Left ventricle myocardium inferior (tissue), 1 donor: ENCODE results near the gene ADGRA1. TPM values are rescaled to one million over a fixed set of nuclear protein-coding genes. Genes with fewer than 3 reads are reported as not detected.

ENCODE experiments used
- DNase-seq: peaks from one replicate; pipeline ENCODE4 v3.0.0-alpha.2; 2020
- H3K27ac ChIP-seq: fragments of 200-600 bp; replicated peaks from 2 replicates; pipeline ENCODE4 v1.8.0; 2021
- H3K27me3 ChIP-seq: fragments of 200-600 bp; 2 replicates; pipeline ENCODE4 v1.8.0; 2021; ENCODE audit warnings: low read depth
- H3K36me3 ChIP-seq: fragments of 200-600 bp; 2 replicates; pipeline ENCODE4 v1.8.0; 2021
- H3K4me1 ChIP-seq: fragments of 200-600 bp; 2 replicates; pipeline ENCODE4 v1.8.0; 2021
- H3K4me3 ChIP-seq: fragments of 200-600 bp; 2 replicates; pipeline ENCODE4 v1.8.0; 2021; ENCODE audit warnings: mild to moderate bottlenecking, moderate library complexity
- H3K9me3 ChIP-seq: fragments of 200-600 bp; replicated peaks from 2 replicates; pipeline ENCODE4 v1.8.0; 2021
- intact Hi-C: fragments of 100-400 bp; cut with micrococcal nuclease; formaldehyde crosslinking; loops from one replicate; pipeline ENCODE4 v1.11.0; 2022
- total RNA-seq: library from RNA; stranded (reverse); fragmentation: NEBNext Ultra II Directional; extraction: Animal tissue kit (Norgen Biotek cat#: 25700); gene quantifications from one replicate; pipeline ENCODE4 v1.2.1, GENCODE V29; 2021
- TF ChIP-seq, protein P1 (sequence below): fragments of 200-600 bp; IDR thresholded peaks from 2 replicates; pipeline ENCODE4 v1.8.0; 2021; ENCODE audit warnings: antibody characterized with exemption, mild to moderate bottlenecking, borderline replicate concordance
- donor health status: DM: no; HTN: yes; CAD: no; lungs with severe emphysema.

The ADGRA1 gene
- total RNA-seq, 1 donor from 2014 or later, result not detected

DNA sequence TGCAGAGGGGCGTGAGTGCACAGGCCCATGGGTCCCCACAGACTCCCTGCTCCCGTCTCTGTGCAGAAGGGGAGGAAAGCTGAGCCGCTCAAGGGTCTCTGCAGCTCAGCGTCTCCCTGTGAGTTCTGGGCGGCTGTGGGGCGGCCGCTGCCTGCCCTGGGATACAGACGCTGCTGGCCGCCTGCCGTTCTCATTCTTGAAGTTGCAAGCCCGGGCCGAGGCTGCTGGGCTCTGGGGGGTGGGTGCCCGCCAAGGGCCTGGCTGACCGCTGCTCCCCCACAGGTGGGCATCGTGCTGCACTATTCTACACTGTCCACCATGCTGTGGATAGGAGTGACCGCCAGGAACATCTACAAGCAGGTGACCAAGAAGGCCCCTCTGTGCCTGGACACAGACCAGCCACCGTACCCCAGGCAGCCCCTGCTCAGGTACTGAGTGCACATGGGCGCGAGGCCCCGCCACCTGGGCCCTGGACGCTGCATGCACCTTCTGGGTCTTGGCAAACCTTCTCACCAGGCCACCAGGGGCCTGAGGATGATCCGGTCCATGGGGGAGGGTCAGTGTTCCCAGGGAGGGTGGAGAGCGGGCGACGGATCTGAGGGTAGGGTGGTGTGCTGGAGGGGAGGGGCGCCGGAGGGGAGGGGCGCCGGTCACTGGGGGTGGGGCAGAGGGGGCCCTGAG is 14.8 kb downstream of the ADGRA1 start:
- peaks cover 92% of the 10 kb centered on the region for H3K27me3 ChIP-seq
- H3K27ac ChIP-seq, result no peak overlapping the region
- TF ChIP-seq, protein P1, sequence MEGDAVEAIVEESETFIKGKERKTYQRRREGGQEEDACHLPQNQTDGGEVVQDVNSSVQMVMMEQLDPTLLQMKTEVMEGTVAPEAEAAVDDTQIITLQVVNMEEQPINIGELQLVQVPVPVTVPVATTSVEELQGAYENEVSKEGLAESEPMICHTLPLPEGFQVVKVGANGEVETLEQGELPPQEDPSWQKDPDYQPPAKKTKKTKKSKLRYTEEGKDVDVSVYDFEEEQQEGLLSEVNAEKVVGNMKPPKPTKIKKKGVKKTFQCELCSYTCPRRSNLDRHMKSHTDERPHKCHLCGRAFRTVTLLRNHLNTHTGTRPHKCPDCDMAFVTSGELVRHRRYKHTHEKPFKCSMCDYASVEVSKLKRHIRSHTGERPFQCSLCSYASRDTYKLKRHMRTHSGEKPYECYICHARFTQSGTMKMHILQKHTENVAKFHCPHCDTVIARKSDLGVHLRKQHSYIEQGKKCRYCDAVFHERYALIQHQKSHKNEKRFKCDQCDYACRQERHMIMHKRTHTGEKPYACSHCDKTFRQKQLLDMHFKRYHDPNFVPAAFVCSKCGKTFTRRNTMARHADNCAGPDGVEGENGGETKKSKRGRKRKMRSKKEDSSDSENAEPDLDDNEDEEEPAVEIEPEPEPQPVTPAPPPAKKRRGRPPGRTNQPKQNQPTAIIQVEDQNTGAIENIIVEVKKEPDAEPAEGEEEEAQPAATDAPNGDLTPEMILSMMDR, result no peak
- H3K4me3 ChIP-seq, result no peak overlapping the region
- no peaks in the 10 kb centered on the region for H3K4me1 ChIP-seq
- intact Hi-C loops, result no loop called here
- no peaks in the 10 kb centered on the region for H3K36me3 ChIP-seq
- no peak for DNase-seq
- peaks cover 13% of the 10 kb centered on the region for H3K9me3 ChIP-seq

DNA sequence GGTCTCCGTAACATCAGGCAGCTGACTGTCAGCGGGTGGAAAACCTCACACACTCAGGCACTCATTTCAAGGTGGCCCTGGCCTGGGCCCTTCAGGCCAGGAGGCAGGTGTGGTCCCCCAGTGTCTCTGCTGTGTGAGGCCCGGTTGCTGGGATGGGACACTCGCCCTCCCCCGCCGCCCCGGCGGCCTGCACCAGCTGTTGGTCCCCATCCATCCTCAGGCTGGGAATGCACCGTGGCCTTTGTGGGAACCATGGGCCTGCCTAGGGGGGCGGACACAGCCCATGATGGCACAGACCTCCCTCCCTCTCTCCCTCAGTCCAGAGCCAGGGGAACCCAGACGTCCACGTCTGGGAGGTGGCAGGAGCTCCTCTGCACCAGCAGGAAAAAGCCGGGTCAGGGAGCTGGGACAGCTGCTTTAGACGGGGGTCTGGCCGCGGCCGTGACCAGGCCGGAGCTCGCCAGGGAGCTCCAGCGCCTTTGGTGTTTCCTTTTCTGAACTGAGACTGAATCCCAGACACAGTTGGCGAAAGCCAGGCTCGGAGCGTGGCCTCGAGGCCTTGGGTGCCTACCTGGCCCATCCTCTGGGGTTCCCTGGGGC is 15.7 kb downstream of the ADGRA1 start:
- intact Hi-C loops, result no loop called here

DNA sequence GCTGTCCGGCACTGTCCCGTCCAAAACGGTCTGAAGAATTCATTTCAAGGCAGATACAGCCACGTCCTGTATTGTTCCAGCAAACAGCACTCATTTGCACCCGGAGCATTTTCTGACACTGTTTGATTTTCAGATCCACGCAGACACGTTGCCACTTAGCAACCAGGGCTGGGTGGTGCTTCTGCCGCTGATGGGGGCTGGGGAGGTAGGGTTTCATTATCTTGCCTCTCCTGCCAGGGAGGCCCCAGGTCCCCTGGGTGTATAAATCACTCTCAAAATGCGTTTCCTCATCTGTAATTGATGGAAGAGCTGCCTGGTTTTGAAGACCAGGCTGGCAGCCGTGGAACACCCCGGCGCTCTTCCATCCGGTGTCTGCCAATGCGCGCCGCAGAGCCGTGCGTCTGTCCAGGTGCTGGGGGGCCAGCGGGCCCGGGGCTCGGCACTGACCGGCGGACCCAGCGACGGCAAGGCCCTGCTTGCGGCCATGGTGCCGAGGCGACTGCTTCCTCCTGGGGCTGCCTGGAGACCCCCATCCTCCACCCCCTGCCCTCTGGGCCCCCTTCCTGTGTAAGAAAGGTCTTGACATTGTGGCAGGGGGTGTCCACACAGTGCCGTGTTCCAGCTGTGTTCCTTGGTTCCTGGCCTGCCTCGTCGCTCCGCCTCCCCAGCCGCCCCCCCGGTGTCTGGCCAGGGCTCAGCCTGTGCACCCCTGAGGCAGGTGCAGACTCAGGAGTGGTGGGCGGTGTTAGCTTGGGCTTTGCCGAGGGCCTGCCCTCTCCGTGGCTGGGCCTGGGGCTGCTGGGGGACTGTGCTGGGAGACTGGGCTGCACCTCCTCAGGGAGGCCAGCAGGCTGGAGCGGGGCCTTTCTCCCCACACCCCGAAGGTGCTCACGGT is 16.6 kb downstream of the ADGRA1 start:
- H3K27me3 ChIP-seq, result peaks cover 75% of the 10 kb centered on the region

More for the DNA sequence above, 15.7 kb downstream of the ADGRA1 start:
- H3K27me3 ChIP-seq, result peaks cover 84% of the 10 kb centered on the region
- H3K4me1 ChIP-seq, result no peaks in the 10 kb centered on the region
- H3K36me3 ChIP-seq, result no peaks in the 10 kb centered on the region
- DNase-seq, result no peak
- no peak overlapping the region for H3K27ac ChIP-seq
- TF ChIP-seq, protein P1, result no peak
- peaks cover 22% of the 10 kb centered on the region for H3K9me3 ChIP-seq
- no peak overlapping the region for H3K4me3 ChIP-seq

DNA sequence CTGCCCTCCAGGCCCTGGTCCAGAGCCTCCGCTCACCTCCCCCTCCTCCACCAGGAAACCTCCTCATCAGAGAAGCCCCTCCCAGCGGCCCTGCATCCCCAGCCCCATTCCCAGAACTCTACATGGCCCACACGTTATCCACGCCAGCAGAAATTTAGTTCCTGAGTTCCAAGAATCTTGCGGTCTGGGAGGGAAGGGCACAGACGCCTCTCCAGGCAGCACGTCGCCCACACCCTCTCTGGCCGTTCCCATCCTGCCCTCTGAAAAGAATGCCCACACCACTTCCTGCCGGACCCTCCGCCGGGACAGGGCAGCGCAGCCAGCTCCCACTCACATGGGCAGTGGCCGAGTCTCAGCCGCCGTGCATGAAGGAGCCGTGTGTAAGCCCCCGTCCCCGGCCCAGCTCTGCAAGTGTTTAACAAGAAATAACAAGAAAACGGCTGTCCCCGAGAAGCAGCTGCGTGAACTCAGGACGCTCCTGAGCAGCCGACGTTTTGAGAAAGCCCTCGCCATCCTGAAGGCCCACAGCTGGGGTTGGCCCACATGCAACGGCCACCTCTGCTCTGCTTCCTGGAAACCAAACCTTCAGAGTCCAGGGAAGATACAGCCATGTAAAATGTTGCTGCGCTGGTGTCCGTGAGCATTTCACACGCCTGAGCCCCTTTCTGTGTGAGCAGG is 17.4 kb downstream of the ADGRA1 start:
- H3K27ac ChIP-seq, result no peak overlapping the region
- TF ChIP-seq, protein P1, result no peak
- peaks cover 33% of the 10 kb centered on the region for H3K9me3 ChIP-seq
- H3K4me3 ChIP-seq, result no peak overlapping the region
- intact Hi-C loops, result no loop called here
- peaks cover 67% of the 10 kb centered on the region for H3K27me3 ChIP-seq
- DNase-seq, result no peak
- peaks cover 4% of the 10 kb centered on the region for H3K4me1 ChIP-seq
- no peaks in the 10 kb centered on the region for H3K36me3 ChIP-seq

More for the DNA sequence above, 16.6 kb downstream of the ADGRA1 start:
- TF ChIP-seq, protein P1, result no peak
- H3K36me3 ChIP-seq, result no peaks in the 10 kb centered on the region
- H3K9me3 ChIP-seq, result peaks cover 30% of the 10 kb centered on the region
- intact Hi-C loops, result no loop called here
- no peak overlapping the region for H3K4me3 ChIP-seq
- H3K27ac ChIP-seq, result no peak overlapping the region
- no peaks in the 10 kb centered on the region for H3K4me1 ChIP-seq
- DNase-seq, result no peak
